ENCODE results near the gene TFEB. TPM values are rescaled to one million over a fixed set of nuclear protein-coding genes. Genes with fewer than 3 reads are reported as not detected.

Gene TFEB
- total and polyA plus RNA-seq, 4 donors = 13.3 to 38.4 (median 27.8) TPM

DNA sequence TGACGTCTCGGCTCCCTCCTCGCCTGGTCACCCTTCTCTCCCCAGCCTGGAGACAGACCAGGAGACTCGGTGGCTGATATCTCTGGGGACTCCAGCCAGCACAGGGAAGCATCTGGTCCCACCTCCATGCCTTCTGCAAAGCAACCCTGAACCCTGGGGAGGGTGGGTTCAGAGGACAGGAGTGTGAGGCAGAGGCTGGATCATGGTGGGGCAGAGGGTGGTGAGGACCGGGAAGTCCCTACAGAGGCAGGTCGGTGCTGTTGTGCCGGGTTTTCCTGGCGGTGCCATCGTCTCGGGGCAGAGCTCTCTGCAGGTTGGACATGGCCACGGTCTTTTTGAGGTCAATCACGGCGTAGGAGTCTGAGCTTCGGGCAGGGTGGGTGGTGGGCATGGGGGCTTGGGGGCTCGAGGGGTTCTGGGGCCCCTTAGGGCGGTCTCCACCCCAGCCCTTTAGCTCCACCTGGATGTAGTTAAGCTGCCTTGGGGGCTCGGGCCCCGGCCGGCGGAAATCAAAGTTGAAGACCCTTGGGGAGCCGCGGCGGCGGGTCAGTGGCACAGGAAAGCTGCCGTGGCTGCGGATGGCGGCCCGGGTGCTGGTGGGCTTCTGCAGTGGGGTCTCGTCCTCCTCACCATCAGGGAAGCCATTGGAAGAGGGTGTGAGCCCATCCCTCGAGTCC, 35.1 kb upstream of the TFEB start:
- no peaks in the 10 kb centered on the region for H3K9me3 ChIP-seq (ENCODE audit: control insufficient read depth in 4 of 4, insufficient read depth in 3 of 4, low read length in 3 of 4)
- no peak overlapping the region for H3K27ac ChIP-seq (ENCODE audit: low read depth in 1 of 2, low read length in 1 of 2)
- no peak overlapping the region for H3K9ac ChIP-seq (ENCODE audit: insufficient read depth in 1 of 2, low read length in 2 of 2)
- TF ChIP-seq, protein P1, sequence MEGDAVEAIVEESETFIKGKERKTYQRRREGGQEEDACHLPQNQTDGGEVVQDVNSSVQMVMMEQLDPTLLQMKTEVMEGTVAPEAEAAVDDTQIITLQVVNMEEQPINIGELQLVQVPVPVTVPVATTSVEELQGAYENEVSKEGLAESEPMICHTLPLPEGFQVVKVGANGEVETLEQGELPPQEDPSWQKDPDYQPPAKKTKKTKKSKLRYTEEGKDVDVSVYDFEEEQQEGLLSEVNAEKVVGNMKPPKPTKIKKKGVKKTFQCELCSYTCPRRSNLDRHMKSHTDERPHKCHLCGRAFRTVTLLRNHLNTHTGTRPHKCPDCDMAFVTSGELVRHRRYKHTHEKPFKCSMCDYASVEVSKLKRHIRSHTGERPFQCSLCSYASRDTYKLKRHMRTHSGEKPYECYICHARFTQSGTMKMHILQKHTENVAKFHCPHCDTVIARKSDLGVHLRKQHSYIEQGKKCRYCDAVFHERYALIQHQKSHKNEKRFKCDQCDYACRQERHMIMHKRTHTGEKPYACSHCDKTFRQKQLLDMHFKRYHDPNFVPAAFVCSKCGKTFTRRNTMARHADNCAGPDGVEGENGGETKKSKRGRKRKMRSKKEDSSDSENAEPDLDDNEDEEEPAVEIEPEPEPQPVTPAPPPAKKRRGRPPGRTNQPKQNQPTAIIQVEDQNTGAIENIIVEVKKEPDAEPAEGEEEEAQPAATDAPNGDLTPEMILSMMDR (IDR thresholded peaks at IDR 0.05; ENCODE audit: control extremely low read depth, extremely low read depth) = no peak
- ATAC-seq (ENCODE audit: insufficient read depth, low FRiP score) (no peak), DNase-seq (no peak)
- H3K4me1 ChIP-seq (ENCODE audit: control insufficient read depth in 5 of 5, insufficient read depth in 5 of 5, low read length in 5 of 5) = peaks cover 6 to 32% (median 19%) of the 10 kb centered on the region in 5 donors
- peaks cover 7 to 39% (median 12%) of the 10 kb centered on the region in 4 donors for H3K36me3 ChIP-seq (ENCODE audit: control insufficient read depth in 4 of 4, insufficient read depth in 4 of 4, low read length in 4 of 4)
- no peaks in the 10 kb centered on the region for H3K27me3 ChIP-seq (ENCODE audit: control insufficient read depth in 3 of 3, insufficient read depth in 3 of 3, low read length in 2 of 3)
- no peak overlapping the region for H3K4me3 ChIP-seq
- WGBS, 2 donors = 94 to 96% methylated on average over 30 of the region's 30 CpGs

GRCh38 chr6:41769376-41769775, 34.0 kb upstream of the TFEB start:
- Histone ChIP-seq H3K27ac (ENCODE audit: low read depth in 1 of 2, low read length in 1 of 2) (no peak overlapping the region), H3K36me3 (ENCODE audit: control insufficient read depth in 4 of 4, insufficient read depth in 4 of 4, low read length in 4 of 4) (peaks cover 5 to 31% (median 9%) of the 10 kb centered on the region in 4 donors), H3K9ac (ENCODE audit: insufficient read depth in 1 of 2, low read length in 2 of 2) (no peak overlapping the region), H3K4me3 (no peak overlapping the region), H3K9me3 (ENCODE audit: control insufficient read depth in 4 of 4, insufficient read depth in 3 of 4, low read length in 3 of 4) (no peaks in the 10 kb centered on the region), H3K4me1 (ENCODE audit: control insufficient read depth in 5 of 5, insufficient read depth in 5 of 5, low read length in 5 of 5) (peaks cover 6 to 32% (median 19%) of the 10 kb centered on the region in 5 donors), H3K27me3 (ENCODE audit: control insufficient read depth in 3 of 3, insufficient read depth in 3 of 3, low read length in 2 of 3) (no peaks in the 10 kb centered on the region)
- DNase-seq (no peak), ATAC-seq (ENCODE audit: insufficient read depth, low FRiP score) (no peak)
- TF ChIP-seq, protein P1 (IDR thresholded peaks at IDR 0.05; ENCODE audit: control extremely low read depth, extremely low read depth) = no peak
- WGBS, 2 donors = 97% methylated on average over 8 of the region's 8 CpGs

- H3K4me1 ChIP-seq (ENCODE audit: control insufficient read depth in 5 of 5, insufficient read depth in 5 of 5, low read length in 5 of 5) = peaks cover 6 to 32% (median 19%) of the 10 kb centered on the region in 5 donors
- H3K9ac ChIP-seq (ENCODE audit: insufficient read depth in 1 of 2, low read length in 2 of 2) = no peak overlapping the region
- H3K36me3 ChIP-seq (ENCODE audit: control insufficient read depth in 4 of 4, insufficient read depth in 4 of 4, low read length in 4 of 4) = peaks cover 5 to 28% (median 9%) of the 10 kb centered on the region in 4 donors
- peak in 2 of 3 donors; percentile 28 to 29 for DNase-seq
- TF ChIP-seq, protein P1 (IDR thresholded peaks at IDR 0.05; ENCODE audit: control extremely low read depth, extremely low read depth) = no peak
- H3K9me3 ChIP-seq (ENCODE audit: control insufficient read depth in 4 of 4, insufficient read depth in 3 of 4, low read length in 3 of 4) = no peaks in the 10 kb centered on the region
- H3K4me3 ChIP-seq = no peak overlapping the region
- no peaks in the 10 kb centered on the region for H3K27me3 ChIP-seq (ENCODE audit: control insufficient read depth in 3 of 3, insufficient read depth in 3 of 3, low read length in 2 of 3)
- 45 to 52% methylated on average over 10 of the region's 10 CpGs for WGBS, 2 donors
- peak overlapping the region in 1 of 2 donors; percentile 57 for H3K27ac ChIP-seq (ENCODE audit: low read depth in 1 of 2, low read length in 1 of 2)
- peak; percentile 12 for ATAC-seq (ENCODE audit: insufficient read depth, low FRiP score)
Observed at GRCh38 chr6:41768545-41769308, 33.3 kb upstream of the TFEB start.

Measured in lung (tissue), 12 donors.